GM12874 (cell line): ENCODE measurements around the gene HES5.

ENCODE experiments used
- CTCF ChIP-seq: IDR thresholded peaks from 2 replicates; pipeline ENCODE4 v1.5.1; 2011; ENCODE audit warnings: low read depth, mild to moderate bottlenecking, control low read depth, low read length, moderate library complexity; ENCODE audit not compliant: insufficient read depth

The HES5 gene

GRCh38 chr1:2486041-2486440, 44.0 kb downstream of the HES5 start:
- TF ChIP-seq CTCF, result no peak

- no peak for TF ChIP-seq CTCF
Measured at GRCh38 chr1:2483970-2484369, 46.1 kb downstream of the HES5 start.

DNA sequence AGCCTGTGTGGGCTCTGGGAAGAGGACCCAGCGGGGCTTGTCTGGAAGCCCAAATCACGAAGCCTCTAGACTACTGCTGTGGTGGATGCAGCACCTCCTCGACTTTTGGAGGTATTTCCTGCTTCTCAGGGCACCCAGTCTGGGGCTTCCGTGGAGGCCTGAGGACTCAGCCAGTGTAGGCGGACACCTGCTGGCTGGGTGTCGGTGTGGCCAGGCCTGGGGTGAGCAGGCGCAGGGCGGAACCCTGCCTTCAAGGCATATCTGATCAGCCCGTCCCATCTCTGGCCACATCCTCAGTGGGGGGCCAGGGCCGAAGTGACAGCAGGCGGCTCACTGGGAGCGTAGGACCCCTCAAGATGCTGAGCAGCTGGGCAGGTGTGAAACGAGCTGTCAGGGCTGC, 47.0 kb downstream of the HES5 start:
- TF ChIP-seq CTCF, result no peak

DNA sequence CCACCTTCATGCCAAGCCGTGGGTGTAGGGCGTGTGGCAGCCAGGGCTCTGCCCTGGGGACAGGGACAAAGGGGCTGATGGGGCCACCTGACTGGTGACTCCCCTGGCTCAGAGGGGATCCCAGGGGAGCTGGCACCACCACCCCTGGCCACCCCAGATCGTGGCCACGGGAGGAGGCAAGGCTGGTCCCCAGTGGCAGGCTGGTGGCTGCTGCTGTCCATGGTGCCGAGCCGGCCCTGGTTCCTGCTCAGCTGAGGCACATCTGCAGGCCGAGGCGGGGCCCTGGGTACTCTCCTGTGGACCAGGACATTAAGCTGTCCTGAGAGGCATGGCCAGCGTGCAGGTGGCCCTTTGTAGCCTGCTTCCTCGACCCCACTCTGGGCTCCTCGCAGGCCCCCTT, 47.5 kb downstream of the HES5 start:
- TF ChIP-seq CTCF, result no peak

DNA sequence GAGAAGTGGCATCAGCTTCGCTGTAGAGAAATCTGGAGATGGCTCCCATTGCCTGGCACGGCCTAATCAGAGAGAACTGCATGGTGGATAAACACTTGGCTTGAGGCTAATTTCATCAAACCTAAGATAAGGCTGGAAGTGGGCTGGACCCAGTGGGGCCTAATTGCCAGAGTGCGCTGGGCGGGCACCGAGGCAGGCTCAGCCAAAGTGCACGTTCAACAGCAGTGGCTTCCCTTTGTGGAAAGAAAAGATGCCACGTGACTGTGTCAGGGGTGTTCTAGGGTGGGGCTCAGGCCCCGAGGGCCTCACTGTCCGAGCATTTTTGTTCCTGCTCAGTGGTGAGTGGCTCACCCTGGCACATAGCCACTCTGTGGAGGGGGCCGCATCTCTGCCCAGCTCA, 48.2 kb downstream of the HES5 start:
- TF ChIP-seq CTCF, result no peak

DNA sequence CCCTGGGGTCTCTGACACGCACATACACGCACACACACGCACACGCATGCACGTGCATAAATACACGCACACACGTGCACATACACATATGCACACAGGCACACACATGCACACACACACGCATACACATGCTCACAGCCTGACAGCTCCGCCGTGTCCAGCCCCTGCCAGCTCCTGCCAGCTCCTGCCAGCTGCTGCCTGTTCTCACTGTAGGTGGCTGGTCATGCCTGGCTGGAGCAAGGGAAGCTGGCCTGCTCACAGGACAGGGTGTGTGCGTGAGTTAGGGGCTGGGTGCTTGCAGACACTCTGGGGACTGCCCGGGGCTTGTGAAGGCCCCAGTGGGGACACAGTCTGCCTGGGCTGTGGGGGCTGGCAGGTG, 49.1 kb downstream of the HES5 start:
- no peak for TF ChIP-seq CTCF

DNA sequence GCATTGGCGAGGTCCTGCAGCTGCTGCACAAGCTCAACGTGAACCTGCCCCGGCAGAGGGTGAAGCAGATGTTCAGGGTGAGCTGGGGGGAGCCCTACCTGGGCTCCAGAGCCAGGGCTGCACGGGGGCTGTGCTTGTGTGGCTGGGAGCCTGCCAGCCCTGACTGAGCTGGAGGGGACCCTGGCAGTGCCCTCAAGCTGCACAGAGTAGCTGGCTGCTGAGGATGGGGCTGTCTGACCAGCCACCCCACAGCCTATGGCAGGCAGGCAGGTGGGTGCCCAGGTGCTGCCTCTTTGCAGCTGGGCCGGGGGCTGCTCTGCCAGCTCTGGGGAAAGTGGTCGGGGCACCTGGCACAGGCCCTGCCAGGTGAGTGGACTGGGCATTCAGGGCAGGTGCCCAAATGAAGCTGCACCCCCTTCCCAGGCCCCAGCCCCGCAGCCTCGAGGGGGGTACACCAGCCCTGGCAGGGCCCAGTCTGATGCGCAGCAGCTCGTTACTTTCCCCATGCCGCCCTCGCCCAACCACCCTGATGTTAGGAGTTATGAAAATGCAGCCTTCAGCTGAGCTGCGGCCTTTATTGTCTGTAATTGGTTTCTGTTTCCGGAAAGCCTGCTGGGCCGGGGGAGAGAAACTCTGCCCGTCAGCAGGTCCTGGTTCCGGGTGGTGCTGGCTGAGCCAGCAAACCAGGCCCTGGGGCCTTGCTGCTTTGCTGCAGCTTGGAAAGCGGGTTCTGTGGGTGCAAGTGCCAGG, 49.7 kb downstream of the HES5 start:
- TF ChIP-seq CTCF, result no peak
